Measurements from ENCODE around the gene TRPM6.

DNA sequence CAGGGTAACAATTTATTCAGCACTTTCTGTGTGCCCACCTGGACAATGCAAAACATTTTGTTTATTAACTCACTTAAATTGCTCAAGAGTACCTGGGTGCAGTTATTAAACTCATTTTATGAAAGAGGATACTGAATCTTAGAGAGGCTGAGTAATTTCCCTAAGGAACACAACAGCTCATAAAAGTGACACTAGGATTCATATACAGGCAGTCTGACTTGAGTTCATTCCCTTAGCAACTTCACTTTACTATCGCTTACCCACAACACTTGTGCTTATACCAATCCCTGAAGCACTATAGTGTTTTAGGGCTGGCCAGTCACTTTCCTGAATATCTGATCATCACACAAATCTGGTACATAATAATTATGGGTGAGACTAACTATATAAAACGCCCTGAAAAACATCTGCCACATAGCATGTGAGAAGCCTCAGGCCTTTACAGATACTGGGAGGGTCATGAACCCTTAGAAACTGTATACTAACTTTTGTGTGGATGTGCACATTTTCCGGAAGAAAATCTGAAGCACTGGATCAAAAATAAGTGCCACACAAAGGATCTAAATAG, 11.3 kb downstream of the TRPM6 start:
- TF ChIP-seq, protein P1, sequence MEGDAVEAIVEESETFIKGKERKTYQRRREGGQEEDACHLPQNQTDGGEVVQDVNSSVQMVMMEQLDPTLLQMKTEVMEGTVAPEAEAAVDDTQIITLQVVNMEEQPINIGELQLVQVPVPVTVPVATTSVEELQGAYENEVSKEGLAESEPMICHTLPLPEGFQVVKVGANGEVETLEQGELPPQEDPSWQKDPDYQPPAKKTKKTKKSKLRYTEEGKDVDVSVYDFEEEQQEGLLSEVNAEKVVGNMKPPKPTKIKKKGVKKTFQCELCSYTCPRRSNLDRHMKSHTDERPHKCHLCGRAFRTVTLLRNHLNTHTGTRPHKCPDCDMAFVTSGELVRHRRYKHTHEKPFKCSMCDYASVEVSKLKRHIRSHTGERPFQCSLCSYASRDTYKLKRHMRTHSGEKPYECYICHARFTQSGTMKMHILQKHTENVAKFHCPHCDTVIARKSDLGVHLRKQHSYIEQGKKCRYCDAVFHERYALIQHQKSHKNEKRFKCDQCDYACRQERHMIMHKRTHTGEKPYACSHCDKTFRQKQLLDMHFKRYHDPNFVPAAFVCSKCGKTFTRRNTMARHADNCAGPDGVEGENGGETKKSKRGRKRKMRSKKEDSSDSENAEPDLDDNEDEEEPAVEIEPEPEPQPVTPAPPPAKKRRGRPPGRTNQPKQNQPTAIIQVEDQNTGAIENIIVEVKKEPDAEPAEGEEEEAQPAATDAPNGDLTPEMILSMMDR (IDR thresholded peaks at IDR 0.05; ENCODE audit: borderline replicate concordance, extremely low read depth, low read length, poor library complexity, severe bottlenecking): no peak
- TF ChIP-seq EZH2 (IDR thresholded peaks at IDR 0.05; ENCODE audit: borderline replicate concordance, low read depth, low read length, severe bottlenecking): no peak
